GM12878 (cell line): Measurements from ENCODE around the gene TSPAN11. TPM values are rescaled to one million over a fixed set of nuclear protein-coding genes. Genes with fewer than 3 reads are reported as not detected.

Experiments
- ATAC-seq: fragments of 200-7000 bp; cut with Tn5 transposase; 3 replicates; pipeline ENCODE4 v1.9.1; 2020; ENCODE audit warnings: mild to moderate bottlenecking, moderate library complexity
- BruUV-seq: library from RNA; stranded (reverse); fragments of 400-500 nt; replicated peaks from 2 replicates; lab custom pipeline; 2021; lab: Mats Ljungman, UMichigan
- CTCF ChIA-PET: fragments of 300-600 bp; sonication (Branson Sonifier 250); formaldehyde crosslinking; extraction: SDS; loops from one replicate; lab custom pipeline; 2021; ENCODE audit warnings: inconsistent platforms; lab: Yijun Ruan, JAX
- POLR2A ChIA-PET: fragments of 350-600 bp; formaldehyde crosslinking; extraction: SDS; loops from one replicate; lab custom pipeline; 2021; ENCODE audit warnings: inconsistent platforms; lab: Charles Lee
- RAD21 ChIA-PET: fragments of 300-600 bp; sonication (Branson Sonifier 250); formaldehyde crosslinking; loops from one replicate; lab custom pipeline; 2023; ENCODE audit warnings: antibody characterized with exemption; ENCODE audit not compliant: unreplicated experiment; lab: Charles Lee
- SMC1A ChIA-PET: fragments of 300-600 bp; sonication (Branson Sonifier 250); formaldehyde crosslinking; loops from one replicate; lab custom pipeline; 2023; ENCODE audit not compliant: unreplicated experiment, uncharacterized antibody; lab: Charles Lee
- DNase-seq: peaks from one replicate; pipeline ENCODE4 v3.0.0-alpha.2; 2011; ENCODE audit warnings: low read depth, low spot score
- FAIRE-seq: peaks from 3 replicates; lab custom pipeline; 2011; peaks lifted over from hg19 to GRCh38; lab: Jason Lieb, UNC
- H2AFZ ChIP-seq: 2 replicates; pipeline ENCODE4 v1.6.0; 2011; ENCODE audit warnings: low read depth, low read length, control low read depth; ENCODE audit not compliant: control insufficient read depth
- H3K27ac ChIP-seq: 2 replicates; pipeline ENCODE4 v1.5.1; 2011; ENCODE audit warnings: control low read depth; ENCODE audit not compliant: control insufficient read depth, insufficient read depth
- H3K27me3 ChIP-seq, 2 experiments: replicated peaks in 1 of 2; 2 replicates each; pipeline versions ENCODE4 v1.6.0 to v1.6.1; 2011; ENCODE audit warnings: low read length in 1 of 2; ENCODE audit not compliant: control insufficient read depth in 2 of 2, insufficient read depth in 2 of 2
- H3K36me3 ChIP-seq, 2 experiments: 2 replicates each; pipeline ENCODE4 v1.5.1; 2011; ENCODE audit warnings: low read length in 1 of 2; ENCODE audit not compliant: control insufficient read depth in 2 of 2, insufficient read depth in 2 of 2
- H3K4me1 ChIP-seq: 2 replicates; pipeline ENCODE4 v1.6.1; 2011; ENCODE audit warnings: mild to moderate bottlenecking, low read length, moderate library complexity, mixed read lengths; ENCODE audit not compliant: control insufficient read depth, insufficient read depth
- H3K4me2 ChIP-seq: 2 replicates; pipeline ENCODE4 v1.6.0; 2011; ENCODE audit warnings: control low read depth; ENCODE audit not compliant: control insufficient read depth, insufficient read depth
- H3K4me3 ChIP-seq: fragments of 200-600 bp; sonication (generic); 2 replicates; pipeline ENCODE4 v1.5.1; 2016
- H3K79me2 ChIP-seq: 2 replicates; pipeline ENCODE4 v1.6.0; 2011; ENCODE audit warnings: low read length; ENCODE audit not compliant: control insufficient read depth, insufficient read depth
- H3K9ac ChIP-seq: 2 replicates; pipeline ENCODE4 v1.8.0; 2011; ENCODE audit warnings: low read length, control low read depth, mixed read lengths; ENCODE audit not compliant: control insufficient read depth, insufficient read depth
- H3K9me3 ChIP-seq: replicated peaks from 3 replicates; pipeline ENCODE4 v1.5.1; 2011; ENCODE audit warnings: mild to moderate bottlenecking, low read length; ENCODE audit not compliant: control insufficient read depth, insufficient read depth
- H4K20me1 ChIP-seq: 2 replicates; pipeline ENCODE4 v1.6.0; 2011; ENCODE audit not compliant: control insufficient read depth, insufficient read depth
- BCLAF1 ChIP-seq: fragments of 450-650 bp; IDR thresholded peaks from 2 replicates; pipeline ENCODE4 v1.6.1; 2017; ENCODE audit warnings: antibody characterized with exemption, mild to moderate bottlenecking, moderate library complexity
- HCFC1 ChIP-seq: fragments of 150-350 bp; IDR thresholded peaks from 2 replicates; pipeline ENCODE4 v1.6.1; 2014; ENCODE audit warnings: low read length
- IRF4 ChIP-seq: IDR thresholded peaks from 2 replicates; pipeline ENCODE4 v1.6.1; 2011; ENCODE audit warnings: low read depth, low read length
- POU2F2 ChIP-seq: IDR thresholded peaks from 3 replicates; pipeline ENCODE4 v1.6.1; 2011; ENCODE audit warnings: low read depth, mild to moderate bottlenecking, low read length, borderline replicate concordance
- RELB ChIP-seq: fragments of 450-650 bp; IDR thresholded peaks from 2 replicates; pipeline ENCODE4 v1.6.1; 2017; ENCODE audit warnings: low read depth, mild to moderate bottlenecking, moderate library complexity
- ZNF217 ChIP-seq: fragments of 450-650 bp; IDR thresholded peaks from 2 replicates; pipeline ENCODE4 v1.6.1; 2017; ENCODE audit warnings: antibody characterized with exemption, mild to moderate bottlenecking
- ZNF687 ChIP-seq: fragments of 450-650 bp; IDR thresholded peaks from 2 replicates; pipeline ENCODE4 v1.6.1; 2017; ENCODE audit warnings: mild to moderate bottlenecking, moderate library complexity
- WGBS: methylation state at CpG from one replicate; pipeline ENCODE4 v1.1.6; 2016; ENCODE audit warnings: low lambda C conversion rate; ENCODE audit not compliant: insufficient replicate concordance, insufficient coverage; ENCODE audit errors: missing lambda C conversion rate; 5-methylcytosine and 5-hydroxymethylcytosine counted together
- in situ Hi-C: fragments of 300-500 bp; cut with MboI; formaldehyde crosslinking; loops from 9 replicates; pipeline ENCODE4 v1.14.3; 2018; ENCODE audit warnings: mixed read lengths
- intact Hi-C: fragments of 100-400 bp; cut with micrococcal nuclease; formaldehyde crosslinking; loops from one replicate; pipeline ENCODE4 v1.14.2; 2022; ENCODE audit not compliant: unreplicated experiment
- polyA plus RNA-seq, 11 experiments: library from polyadenylated mRNA; depleted of rRNA in 4 of 11; unstranded in 6 of 11; stranded (reverse) in 5 of 11; fragments of >200 nt; fragmentation: Nextera tagmentation in 4 of 11; fragmentation: Illumina TruSeq in 1 of 11; extraction: Ambion mirVana in 4 of 11; extraction: Trizol in 1 of 11; gene quantifications; 1 replicate in 1 of 11; 2 replicates in 10 of 11; pipeline versions ENCODE4 v1.2.1 to v1.2.3, GENCODE V29; 2011 to 2016; ENCODE audit warnings: inconsistent platforms in 2 of 11, missing spikeins in 2 of 11, low read depth in 1 of 11
- total RNA-seq, 4 experiments: library from RNA; depleted of rRNA in 3 of 4; stranded (reverse); fragments of >200 nt in 3 of 4; fragmentation: Illumina TruSeq in 1 of 4; extraction: Trizol in 1 of 4; gene quantifications; 2 replicates each; pipeline versions ENCODE4 v1.2.1 to v1.2.3, GENCODE V29; 2013 to 2021

TSPAN11 gene
- total and polyA plus RNA-seq, 10 of the 15 experiments (the other 5 are each of a cell fraction or from before 2014, with no cell fraction given): under 0.01 to 0.27 (median 0.04) TPM; not detected in 6

- no peak for TF ChIP-seq BCLAF1
Observed at GRCh38 chr12:30997685-30998440, 71.3 kb downstream of the TSPAN11 start (continued).

- ATAC-seq (no peak), FAIRE-seq (no peak), DNase-seq (no peak)
- SMC1A ChIA-PET: interaction anchor here (1.6 kb wide), 1 partner anchor 35 kb away, joined by 4 read pairs; no protein-coding TSS in a partner anchor
- H3K9ac ChIP-seq: no peak overlapping the region
- H3K4me2 ChIP-seq: no peak overlapping the region
- CTCF ChIA-PET: interaction anchor here (1.6 kb wide), 1 partner anchor 13 kb away, joined by 7 read pairs; no protein-coding TSS in a partner anchor
- BruUV-seq: no TSS peak
- H3K4me3 ChIP-seq: no peak overlapping the region
- H3K4me1 ChIP-seq: no peaks in the 10 kb centered on the region
- no peaks in the 10 kb centered on the region for H4K20me1 ChIP-seq
- RAD21 ChIA-PET: no interaction called here
- H3K27ac ChIP-seq: no peak overlapping the region
- no peaks in the 10 kb centered on the region for H3K9me3 ChIP-seq
- H3K36me3 ChIP-seq: no peaks in the 10 kb centered on the region
- WGBS: 42% methylated on average over 6 of the region's 6 CpGs
- POLR2A ChIA-PET: no interaction called here
- no peaks in the 10 kb centered on the region for H3K79me2 ChIP-seq
- no peak for TF ChIP-seq ZNF217
- TF ChIP-seq ZNF687: no peak
- TF ChIP-seq RELB: no peak
- no peak for TF ChIP-seq IRF4
- TF ChIP-seq HCFC1: no peak
- no peak for TF ChIP-seq POU2F2
- in situ Hi-C loops: loop anchor here (10.0 kb wide), 1 partner anchor 154 kb away; no protein-coding TSS in a partner anchor
- intact Hi-C loops: no loop called here
- H3K27me3 ChIP-seq: no peaks in the 10 kb centered on the region; a peak in 1 of 4 replicates
- no peak overlapping the region for H2AFZ ChIP-seq
Observed at GRCh38 chr12:30999011-30999410, 72.5 kb downstream of the TSPAN11 start.
